Stimulated activated CD8-positive, alpha-beta memory T cell treated with anti-CD3 and anti-CD28 coated beads, Interleukin-4, amount 100 ng/mL, for 4 hours (primary cell): ENCODE measurements around the gene CD8A.
"Not testable (repeated sequence)": the region's sequence is repeated elsewhere in the genome, so short reads cannot be mapped to it uniquely, and the experiment has no call there.

Experiments
- DNase-seq, 2 donors: peaks; one replicate each; pipeline ENCODE4 v3.0.0-alpha.2; 2020; ENCODE audit warnings: low read depth in 2 of 2, low spot score in 1 of 2

Gene CD8A

DNA sequence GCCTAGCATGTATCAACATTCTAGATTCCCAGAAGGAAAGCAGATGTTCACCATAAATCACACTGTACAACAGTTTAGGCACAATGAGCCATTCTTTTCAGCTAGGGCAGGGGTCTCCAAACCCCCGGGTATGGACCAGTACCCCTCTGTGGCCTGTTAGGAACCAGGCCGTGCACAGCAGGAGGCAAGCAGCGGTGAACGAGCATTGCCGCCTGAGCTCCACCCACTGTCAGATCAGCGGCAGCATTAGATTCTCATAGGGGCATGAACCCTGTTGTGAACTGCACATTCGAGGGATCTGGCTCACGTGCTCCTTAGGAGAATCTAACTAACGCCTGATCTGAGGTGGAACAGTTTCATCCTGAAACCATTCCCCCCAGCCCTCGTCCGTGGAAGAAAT lies 50.8 kb downstream of the CD8A start:
- not testable (repeated sequence) for DNase-seq

DNA sequence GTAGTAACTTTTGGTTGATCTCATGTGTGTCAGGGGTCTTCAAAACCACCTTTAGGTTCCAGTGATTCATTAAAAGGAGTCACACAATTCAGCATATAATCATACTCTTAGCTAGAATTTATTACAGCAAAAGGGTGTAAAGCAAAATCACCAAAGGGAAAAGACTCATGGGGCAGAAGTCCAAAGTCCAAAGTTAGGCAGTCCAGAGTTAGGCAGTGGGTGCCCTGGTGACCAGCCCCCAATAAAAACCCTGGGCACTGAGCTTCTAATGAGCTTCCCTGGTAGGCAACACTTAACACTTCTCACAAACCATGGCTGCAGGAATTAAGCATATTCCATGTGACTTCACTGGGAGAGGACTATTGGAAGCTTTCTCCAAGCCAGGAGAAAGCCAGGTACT lies 51.2 kb downstream of the CD8A start:
- DNase-seq, result not testable (repeated sequence)

DNA sequence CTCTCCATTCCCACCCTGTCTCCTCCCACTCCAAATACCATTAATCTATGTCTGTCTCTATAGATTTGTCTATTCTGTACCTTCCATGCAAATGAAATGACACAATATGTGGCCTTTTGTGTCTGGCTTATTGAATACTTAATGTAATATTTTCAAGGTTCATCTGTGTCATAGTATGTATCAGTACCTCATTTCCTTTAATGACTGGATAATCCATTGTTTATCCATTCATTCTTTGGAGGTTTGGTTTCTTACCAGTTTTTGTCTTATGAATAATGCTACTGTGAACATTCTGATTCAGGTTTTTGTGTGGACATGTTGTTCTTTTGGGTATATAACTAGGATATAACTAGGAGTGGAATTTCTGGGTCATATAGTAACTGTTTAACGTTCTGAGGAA lies 55.8 kb downstream of the CD8A start:
- not testable (repeated sequence) for DNase-seq
